HEK293 (cell line): Measurements from ENCODE around the gene GHRHR.

Source experiments
- CTCF ChIA-PET: fragments of 350-600 bp; formaldehyde crosslinking; extraction: SDS; loops from one replicate; lab custom pipeline; 2021; ENCODE audit warnings: antibody characterized with exemption; lab: Yijun Ruan, JAX
- POLR2A ChIA-PET: fragments of 300-600 bp; formaldehyde crosslinking; extraction: SDS; loops from one replicate; lab custom pipeline; 2020; ENCODE audit warnings: antibody characterized with exemption, inconsistent platforms; lab: Yijun Ruan, JAX
- H3K27ac ChIP-seq: fragments of 200-500 bp; sonication (Bioruptor generic); 2 replicates; pipeline ENCODE4 v1.5.1; 2014; ENCODE audit warnings: low read depth, low read length, control low read depth, inconsistent platforms; ENCODE audit errors: extremely low read depth
- H3K36me3 ChIP-seq, 2 experiments: fragments of 200-500 bp in 1 of 2; sonication (Bioruptor generic) in 1 of 2; 1 replicate in 1 of 2; 2 replicates in 1 of 2; pipeline ENCODE4 v1.5.1; 2014 to 2017; ENCODE audit warnings: inconsistent platforms in 2 of 2, low read length in 2 of 2; ENCODE audit not compliant: control insufficient read depth in 2 of 2, insufficient read depth in 1 of 2
- H3K4me1 ChIP-seq: fragments of 200-500 bp; sonication (Bioruptor generic); 2 replicates; pipeline ENCODE4 v1.5.1; 2014; ENCODE audit warnings: mild to moderate bottlenecking, low read length, inconsistent platforms; ENCODE audit not compliant: control insufficient read depth, insufficient read depth
- H3K4me3 ChIP-seq: 2 replicates; pipeline ENCODE4 v1.5.1; 2011; ENCODE audit warnings: low read depth, mild to moderate bottlenecking, control low read depth, low read length, moderate library complexity
- H3K9me3 ChIP-seq: fragments of 200-500 bp; sonication (Bioruptor generic); 2 replicates; pipeline ENCODE4 v1.5.1; 2014; ENCODE audit warnings: low read depth, low read length, inconsistent platforms; ENCODE audit not compliant: control insufficient read depth, insufficient read depth
- IKZF3 ChIP-seq: fragments of 450-650 bp; IDR thresholded peaks from 2 replicates; pipeline ENCODE4 v1.5.0; 2018; ENCODE audit warnings: missing biosample characterization, mild to moderate bottlenecking, missing genetic modification characterization, moderate library complexity
- INSM2 ChIP-seq: fragments of 450-650 bp; formaldehyde crosslinking; IDR thresholded peaks from 2 replicates; pipeline ENCODE4 v1.5.1; 2016; ENCODE audit warnings: missing biosample characterization, missing genetic modification characterization
- KLF1 ChIP-seq: fragments of 450-650 bp; formaldehyde crosslinking; IDR thresholded peaks from 2 replicates; pipeline ENCODE4 v1.5.1; 2016; ENCODE audit warnings: missing biosample characterization, missing genetic modification characterization
- PRDM1 ChIP-seq: fragments of 450-650 bp; formaldehyde crosslinking; IDR thresholded peaks from 2 replicates; pipeline ENCODE4; 2016; ENCODE audit warnings: missing biosample characterization, missing genetic modification characterization
- SETDB1 ChIP-seq: IDR thresholded peaks from one replicate; pipeline ENCODE4 v1.6.1; 2017; ENCODE audit warnings: mild to moderate bottlenecking, low read length, moderate library complexity, mixed read lengths; ENCODE audit not compliant: insufficient read length
- SP2 ChIP-seq: fragments of 450-650 bp; formaldehyde crosslinking; IDR thresholded peaks from 2 replicates; pipeline ENCODE4 v1.5.1; 2016; ENCODE audit warnings: missing biosample characterization, missing genetic modification characterization
- ZBTB1 ChIP-seq: fragments of 450-650 bp; formaldehyde crosslinking; IDR thresholded peaks from 2 replicates; pipeline ENCODE4 v1.5.1; 2016; ENCODE audit warnings: missing biosample characterization, missing genetic modification characterization
- ZBTB8A ChIP-seq: fragments of 450-650 bp; formaldehyde crosslinking; IDR thresholded peaks from 2 replicates; pipeline ENCODE4 v1.5.1; 2016; ENCODE audit warnings: missing biosample characterization, missing genetic modification characterization
- ZFHX2 ChIP-seq: fragments of 450-650 bp; formaldehyde crosslinking; conservative IDR thresholded peaks from 2 replicates; pipeline ENCODE4 v1.5.1; 2016; ENCODE audit warnings: missing biosample characterization, missing genetic modification characterization
- ZNF140 ChIP-seq: fragments of 450-650 bp; formaldehyde crosslinking; IDR thresholded peaks from 2 replicates; pipeline ENCODE4 v1.5.1; 2016; ENCODE audit warnings: missing biosample characterization, missing genetic modification characterization
- ZNF155 ChIP-seq: fragments of 450-650 bp; formaldehyde crosslinking; IDR thresholded peaks from 2 replicates; pipeline ENCODE4 v1.5.1; 2016; ENCODE audit warnings: missing biosample characterization, missing genetic modification characterization
- ZNF221 ChIP-seq: fragments of 450-650 bp; formaldehyde crosslinking; IDR thresholded peaks from 2 replicates; pipeline ENCODE4 v1.5.1; 2017; ENCODE audit warnings: missing biosample characterization, missing genetic modification characterization, borderline replicate concordance
- ZNF292 ChIP-seq: fragments of 450-650 bp; formaldehyde crosslinking; IDR thresholded peaks from 2 replicates; pipeline ENCODE4 v1.5.1; 2016; ENCODE audit warnings: low read depth, missing biosample characterization, missing genetic modification characterization, borderline replicate concordance
- ZNF302 ChIP-seq: fragments of 450-650 bp; formaldehyde crosslinking; IDR thresholded peaks from 2 replicates; pipeline ENCODE4 v1.5.1; 2016; ENCODE audit warnings: missing biosample characterization, missing genetic modification characterization, low read depth
- ZNF311 ChIP-seq: fragments of 450-650 bp; formaldehyde crosslinking; IDR thresholded peaks from 2 replicates; pipeline ENCODE4 v1.5.1; 2017; ENCODE audit warnings: missing biosample characterization, missing genetic modification characterization, borderline replicate concordance
- ZNF404 ChIP-seq: fragments of 450-650 bp; formaldehyde crosslinking; IDR thresholded peaks from 2 replicates; pipeline ENCODE4 v1.5.1; 2017; ENCODE audit warnings: missing biosample characterization, missing genetic modification characterization
- ZNF426 ChIP-seq: fragments of 450-650 bp; formaldehyde crosslinking; IDR thresholded peaks from 2 replicates; pipeline ENCODE4 v1.5.1; 2017; ENCODE audit warnings: missing biosample characterization, missing genetic modification characterization, mild to moderate bottlenecking, inconsistent platforms, moderate library complexity
- ZNF488 ChIP-seq: fragments of 450-650 bp; formaldehyde crosslinking; IDR thresholded peaks from 2 replicates; pipeline ENCODE4 v1.5.1; 2016; ENCODE audit warnings: missing biosample characterization, missing genetic modification characterization
- ZNF658 ChIP-seq: fragments of 450-650 bp; formaldehyde crosslinking; IDR thresholded peaks from 2 replicates; pipeline ENCODE4; 2016; ENCODE audit warnings: missing biosample characterization, missing genetic modification characterization
- ZNF704 ChIP-seq: fragments of 450-650 bp; formaldehyde crosslinking; IDR thresholded peaks from 2 replicates; pipeline ENCODE4 v1.5.1; 2016; ENCODE audit warnings: missing biosample characterization, missing genetic modification characterization
- ZNF747 ChIP-seq: fragments of 450-650 bp; formaldehyde crosslinking; IDR thresholded peaks from 2 replicates; pipeline ENCODE4 v1.5.1; 2016; ENCODE audit warnings: missing biosample characterization, missing genetic modification characterization
- ZNF837 ChIP-seq: fragments of 450-650 bp; formaldehyde crosslinking; IDR thresholded peaks from 2 replicates; pipeline ENCODE4 v1.5.1; 2016; ENCODE audit warnings: missing biosample characterization, missing genetic modification characterization
- ZSCAN23 ChIP-seq: fragments of 450-650 bp; formaldehyde crosslinking; IDR thresholded peaks from 2 replicates; pipeline ENCODE4 v1.5.1; 2016; ENCODE audit warnings: missing biosample characterization, missing genetic modification characterization
- ZSCAN5A ChIP-seq: fragments of 450-650 bp; formaldehyde crosslinking; IDR thresholded peaks from 2 replicates; pipeline ENCODE4 v1.5.1; 2016; ENCODE audit warnings: missing biosample characterization, missing genetic modification characterization

The GHRHR gene

GRCh38 chr7:30968747-30969603 is 5.2 kb downstream of the GHRHR start:
- CTCF ChIA-PET: interaction anchor here (0.6 to 1.7 kb wide), 3 partner anchors 17 to 164 kb away, joined by 3 to 8 read pairs (median 3); no protein-coding TSS in a partner anchor

GRCh38 chr7:30969604-30969970 is 5.8 kb downstream of the GHRHR start:
- Histone ChIP-seq H3K9me3 (no peaks in the 10 kb centered on the region), H3K4me3 (no peak overlapping the region), H3K4me1 (no peaks in the 10 kb centered on the region), H3K36me3 (no peaks in the 10 kb centered on the region), H3K27ac (no peak overlapping the region)
- TF ChIP-seq ZNF426 (tag by site-specific recombination) (no peak), ZNF658 (no peak), PRDM1 (tag by site-specific recombination) (no peak), ZNF488 (no peak), ZNF140 (no peak), IKZF3 (tag by site-specific recombination) (no peak), SP2 (tag by site-specific recombination) (no peak), ZNF704 (tag by site-specific recombination) (no peak), KLF1 (tag by site-specific recombination) (no peak)
- POLR2A ChIA-PET: no interaction called here
- CTCF ChIA-PET: interaction anchor here (0.6 to 2.6 kb wide), 3 partner anchors 31 to 164 kb away, joined by 3 to 9 read pairs (median 6); no protein-coding TSS in a partner anchor

More at GRCh38 chr7:30968747-30969603, 5.2 kb downstream of the GHRHR start:
- H3K4me3 ChIP-seq: no peak overlapping the region
- H3K27ac ChIP-seq: no peak overlapping the region
- TF ChIP-seq ZNF404 (tag by site-specific recombination): no peak
- TF ChIP-seq ZNF837 (tag by site-specific recombination): no peak
- no peak for TF ChIP-seq SETDB1
- TF ChIP-seq ZNF155 (tag by site-specific recombination): no peak
- no peak for TF ChIP-seq ZNF311 (tag by site-specific recombination)
- TF ChIP-seq ZBTB1 (tag by site-specific recombination): no peak
- TF ChIP-seq ZSCAN5A (tag by site-specific recombination): no peak
- TF ChIP-seq ZNF221 (tag by site-specific recombination): no peak
- no peaks in the 10 kb centered on the region for H3K9me3 ChIP-seq
- POLR2A ChIA-PET: no interaction called here
- H3K36me3 ChIP-seq: no peaks in the 10 kb centered on the region
- no peaks in the 10 kb centered on the region for H3K4me1 ChIP-seq

- ChIA-PET CTCF (interaction anchor here (1.1 to 2.6 kb wide), 3 partner anchors 14 to 152 kb away, joined by 6 to 9 read pairs (median 6); no protein-coding TSS in a partner anchor), POLR2A (no interaction called here)
- Histone ChIP-seq H3K9me3 (no peaks in the 10 kb centered on the region), H3K27ac (no peak overlapping the region), H3K36me3 (no peaks in the 10 kb centered on the region), H3K4me3 (no peak overlapping the region), H3K4me1 (no peaks in the 10 kb centered on the region)
- no peak for TF ChIP-seq ZNF747 (tag by site-specific recombination)
- no peak for TF ChIP-seq ZBTB8A (tag by site-specific recombination)
- TF ChIP-seq ZFHX2: no peak
- no peak for TF ChIP-seq INSM2 (tag by site-specific recombination)
- TF ChIP-seq ZNF302: no peak
- TF ChIP-seq ZNF704 (tag by site-specific recombination): no peak
- no peak for TF ChIP-seq ZSCAN23 (tag by site-specific recombination)
- no peak for TF ChIP-seq ZNF292 (tag by site-specific recombination)
- TF ChIP-seq ZNF140: no peak
Observed at GRCh38 chr7:30970074-30970473, 6.3 kb downstream of the GHRHR start.
